ENCODE data around the gene NDUFS4. TPM values are rescaled to one million over a fixed set of nuclear protein-coding genes. Genes with fewer than 3 reads are reported as not detected.
"Not testable (repeated sequence)": the region's sequence is repeated elsewhere in the genome, so short reads cannot be mapped to it uniquely, and the experiment has no call there.

NDUFS4 gene
- total RNA-seq, 1 experiment from 2014 or later: 120 TPM

DNA sequence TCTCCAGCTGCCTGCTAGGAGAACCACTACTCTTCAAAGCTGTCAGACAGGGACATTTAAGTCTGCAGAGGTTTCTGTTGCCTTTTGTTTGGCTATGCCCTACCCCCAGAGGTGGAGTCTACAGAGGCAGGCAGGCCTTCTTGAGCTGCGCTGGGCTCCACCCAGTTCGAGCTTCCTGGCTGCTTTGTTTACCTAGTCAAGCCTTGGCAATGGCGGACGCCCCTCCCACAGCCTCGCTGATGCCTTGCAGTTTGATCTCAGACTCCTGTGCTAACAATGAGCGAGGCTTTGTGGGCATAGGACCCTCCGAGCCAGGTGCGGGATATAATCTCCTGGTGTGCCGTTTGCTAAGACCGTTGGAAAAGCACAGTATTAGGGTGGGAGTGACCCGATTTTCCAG is 104.9 kb downstream of the NDUFS4 start:
- not testable (repeated sequence) for DNase-seq (ENCODE audit: low read depth)

DNA sequence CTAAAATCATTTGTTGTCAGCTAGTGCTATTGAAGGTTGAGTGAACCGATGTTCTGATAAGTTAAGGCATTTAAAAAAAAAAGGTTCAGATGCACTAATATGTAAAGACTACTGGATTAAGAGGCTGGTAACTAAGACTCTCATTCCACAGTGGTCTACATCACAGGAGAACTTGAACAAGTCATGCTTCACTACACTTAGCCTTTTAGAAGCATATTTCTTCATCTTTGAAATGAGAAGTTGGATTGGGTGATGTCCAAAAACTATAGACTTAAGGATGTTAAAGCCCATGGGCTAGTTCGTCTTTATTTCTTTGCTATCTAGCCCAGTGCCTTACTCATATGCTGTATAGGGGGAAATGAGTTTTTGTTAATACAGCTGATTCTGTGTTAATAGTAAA is 107.2 kb downstream of the NDUFS4 start:
- no peak for DNase-seq (ENCODE audit: low read depth)

DNA sequence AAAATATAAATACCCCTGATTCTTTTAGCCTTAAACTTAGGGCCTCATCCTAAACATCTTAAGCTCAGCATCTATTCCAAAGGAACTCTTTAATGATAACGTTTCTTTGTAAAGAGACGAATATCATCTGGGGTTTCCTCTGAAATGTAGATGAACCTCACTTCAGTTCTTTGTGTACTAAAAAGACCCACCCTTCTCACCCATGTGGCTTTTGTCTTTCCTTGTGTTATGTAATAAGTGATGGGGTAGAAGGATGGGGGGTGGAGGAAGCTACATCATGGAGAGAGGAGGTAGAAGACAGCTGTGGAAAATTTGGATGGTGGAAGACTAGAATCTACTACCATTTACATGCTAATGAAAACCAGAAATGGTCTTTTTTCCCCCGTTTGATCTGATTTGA is 111.0 kb downstream of the NDUFS4 start:
- no peak for DNase-seq (ENCODE audit: low read depth)

DNA sequence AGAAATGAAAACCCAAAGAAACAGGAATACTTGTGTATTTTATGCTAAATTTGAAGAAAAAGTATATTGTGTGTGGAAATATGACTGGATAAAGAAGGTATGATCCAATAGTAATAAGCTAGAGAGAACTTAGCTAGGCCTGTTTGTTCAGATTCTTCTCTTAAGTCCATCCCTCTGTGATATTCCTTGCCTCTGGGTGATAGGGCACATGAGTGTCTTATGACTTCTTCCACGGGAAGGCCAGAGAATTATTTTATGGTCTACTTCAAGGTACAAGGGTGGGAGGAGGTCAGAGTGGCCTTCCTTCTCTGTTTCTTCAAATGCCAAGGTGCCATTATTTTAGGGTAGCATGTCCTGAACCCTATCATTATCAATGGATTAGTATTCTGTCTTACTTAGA is 113.7 kb downstream of the NDUFS4 start:
- DNase-seq (ENCODE audit: low read depth): no peak

DNA sequence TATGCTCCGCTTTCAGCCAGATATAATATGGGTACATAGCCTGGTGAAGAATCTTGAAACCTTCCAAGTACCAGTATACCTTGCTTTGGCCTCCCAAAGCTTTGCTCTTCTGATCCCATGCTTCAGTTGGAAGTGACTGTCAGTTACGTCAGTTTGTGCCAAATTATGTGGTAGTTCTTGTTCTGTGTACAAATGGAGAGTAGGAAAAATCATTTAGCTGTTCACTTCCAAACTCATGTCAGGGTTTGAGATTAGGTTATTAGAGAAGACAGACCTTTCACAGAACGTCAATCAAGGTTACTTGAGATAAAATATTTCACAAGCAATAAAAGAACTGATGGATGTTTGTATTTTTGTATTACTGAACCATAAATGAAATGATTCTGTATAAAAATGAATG is 117.2 kb downstream of the NDUFS4 start:
- DNase-seq (ENCODE audit: low read depth): no peak

DNA sequence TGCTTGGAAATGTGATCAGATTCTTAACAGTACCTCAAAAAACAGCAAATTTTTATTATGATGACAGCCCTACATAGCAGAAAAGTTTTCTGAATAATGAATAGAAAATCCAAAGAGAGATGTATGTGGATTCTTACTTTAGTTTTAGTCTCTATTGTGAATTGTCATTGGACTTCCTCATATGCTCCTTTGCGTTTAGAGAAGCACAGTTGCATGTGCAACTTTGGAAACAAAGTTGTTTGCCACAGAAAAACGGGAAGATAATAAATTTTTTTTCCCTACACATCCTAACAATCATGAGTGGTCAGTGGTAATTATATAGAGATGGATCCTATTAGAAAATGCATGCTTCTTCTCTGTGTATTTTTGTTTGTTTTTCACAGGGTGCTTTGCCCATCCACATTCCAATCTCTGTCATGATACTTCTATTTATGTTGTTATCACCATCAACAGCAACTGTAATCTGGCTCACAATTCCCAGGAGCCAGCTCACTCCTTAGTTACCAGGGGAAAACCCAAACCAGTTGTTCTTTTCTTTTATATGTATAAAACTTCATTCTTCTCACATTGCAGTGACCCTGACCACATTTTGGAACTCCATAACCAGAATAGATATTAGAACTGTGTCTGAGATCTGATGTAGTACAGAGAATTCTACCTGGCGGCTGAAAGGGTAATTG is 118.7 kb downstream of the NDUFS4 start:
- DNase-seq (ENCODE audit: low read depth): peak; percentile 19

DNA sequence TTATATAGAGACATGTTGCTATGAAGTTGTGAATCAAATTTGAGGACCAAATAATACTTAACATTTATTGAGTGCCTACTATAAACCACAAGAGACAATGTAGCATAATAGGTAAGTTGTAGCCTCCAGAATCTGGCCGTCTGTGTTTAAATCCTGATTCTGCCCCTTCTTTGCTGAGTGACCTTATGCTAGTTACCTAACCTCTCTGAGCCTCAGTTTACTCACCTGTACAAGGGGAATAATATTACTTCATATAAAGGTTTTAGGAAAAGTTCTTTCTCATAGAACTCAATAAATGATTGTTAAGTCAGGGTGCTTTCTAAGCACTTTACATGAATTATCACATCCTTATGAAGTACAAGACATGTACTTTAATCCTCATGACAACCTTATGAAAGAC is 120.6 kb downstream of the NDUFS4 start:
- no peak for DNase-seq (ENCODE audit: low read depth)

DNA sequence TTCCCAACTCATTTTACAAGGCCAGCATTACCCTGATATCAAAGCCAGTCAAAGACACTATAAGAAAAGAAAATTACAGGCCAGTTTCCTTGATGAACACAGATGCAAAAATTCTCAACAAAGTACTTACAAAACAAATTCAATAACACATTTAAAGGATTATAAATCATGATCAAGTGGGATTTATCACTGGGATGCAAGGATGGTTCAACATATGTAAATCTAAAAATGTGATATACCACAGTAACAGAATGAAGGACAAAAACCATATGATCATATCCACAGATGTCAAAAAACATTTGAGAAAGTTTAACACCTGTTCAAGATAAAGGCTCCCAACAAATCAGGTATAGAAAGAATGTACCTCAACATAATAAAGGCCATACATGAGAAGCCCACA is 130.6 kb downstream of the NDUFS4 start:
- no peak for DNase-seq (ENCODE audit: low read depth)

DNA sequence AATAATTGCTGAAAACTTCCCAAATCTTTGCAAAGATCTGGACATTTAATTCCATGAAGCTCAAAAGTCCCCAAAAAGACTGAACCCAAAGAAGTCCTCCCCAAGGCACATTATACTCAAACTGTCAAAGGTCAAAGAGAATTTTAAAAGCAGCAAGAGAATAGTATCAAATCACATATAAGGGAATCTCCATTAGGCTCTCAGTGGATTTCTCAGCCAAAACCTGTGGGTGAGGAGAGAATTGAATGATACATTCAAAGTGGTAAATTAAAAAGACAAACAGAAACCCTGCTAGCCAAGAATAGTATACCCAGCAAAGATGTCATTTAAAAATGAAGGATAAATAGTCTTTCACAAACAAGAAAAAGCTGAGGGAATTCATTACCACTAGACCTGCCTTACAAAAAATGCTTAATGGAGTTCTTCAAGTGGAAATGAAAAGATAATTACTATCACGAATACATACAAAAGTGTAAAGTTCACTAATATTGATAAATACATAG is 134.1 kb downstream of the NDUFS4 start:
- DNase-seq (ENCODE audit: low read depth): no peak

DNA sequence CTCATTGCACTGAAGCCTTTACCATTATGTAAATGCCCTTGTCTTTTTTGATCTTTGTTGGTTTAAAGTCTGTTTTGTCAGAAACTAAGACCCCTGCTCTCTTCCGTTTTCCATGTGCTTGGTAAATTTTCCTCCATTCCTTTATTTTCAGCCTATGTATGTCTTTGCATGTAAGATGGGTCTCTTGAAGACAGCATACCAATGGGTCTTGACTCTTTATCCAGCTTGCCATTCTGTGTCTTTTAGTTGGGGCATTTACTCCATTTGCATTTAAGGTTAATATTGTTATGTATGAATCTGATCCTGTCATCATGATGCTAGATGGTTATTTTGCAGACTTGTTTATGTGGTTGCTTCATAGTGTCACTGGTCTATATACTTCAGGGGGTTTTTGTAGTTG is 150.0 kb downstream of the NDUFS4 start:
- DNase-seq (ENCODE audit: low read depth): not testable (repeated sequence)

DNA sequence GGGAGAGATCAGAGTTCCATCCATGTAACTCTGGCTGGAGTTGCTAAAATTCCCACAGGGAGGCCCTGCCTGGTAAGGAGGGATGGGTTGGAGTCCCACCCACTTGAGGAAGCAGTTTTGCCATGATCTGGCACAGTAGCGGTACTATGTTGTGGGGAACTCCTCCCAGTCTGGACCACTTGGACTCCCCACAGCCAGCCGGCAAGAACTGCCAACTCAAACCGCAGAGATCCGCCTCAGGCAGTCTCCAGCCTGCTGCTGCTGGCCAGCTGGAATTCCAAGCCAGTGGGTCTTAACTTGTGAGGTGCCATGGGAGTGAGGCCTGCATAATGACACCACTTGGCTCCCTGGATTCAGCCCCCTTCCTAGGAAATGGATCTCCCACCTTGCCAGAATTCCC is 151.9 kb downstream of the NDUFS4 start:
- DNase-seq (ENCODE audit: low read depth): peak; percentile 90

DNA sequence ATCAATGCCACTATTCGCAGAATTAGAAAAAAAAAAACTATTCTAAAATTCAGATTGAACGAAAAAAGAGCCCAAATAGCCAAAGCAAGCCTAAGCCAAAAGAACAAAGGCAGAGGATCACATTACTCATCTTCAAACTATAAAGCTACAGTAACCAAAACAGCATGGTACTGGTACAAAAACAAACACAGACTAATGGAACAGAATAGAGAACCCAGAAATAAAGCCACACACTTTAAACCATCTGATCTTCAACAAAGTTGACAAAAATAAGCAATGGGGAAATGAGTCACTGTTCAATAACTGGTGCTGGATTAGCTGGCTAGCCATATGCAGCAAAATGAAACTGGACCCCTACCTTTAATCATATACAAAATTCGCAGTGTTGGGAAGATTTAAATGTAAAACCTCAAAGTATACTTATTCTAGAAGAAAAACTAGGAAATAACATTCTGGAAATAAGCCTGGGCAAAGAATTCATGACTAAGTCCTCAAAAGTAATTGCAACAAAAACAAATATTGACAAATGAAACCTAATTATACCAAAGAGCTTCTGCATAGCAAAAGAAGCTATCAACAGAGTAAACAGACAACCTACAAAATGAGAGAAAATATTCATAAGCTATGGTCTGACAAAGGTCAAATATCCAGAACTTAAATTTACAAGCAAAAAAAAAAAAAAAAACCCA is 153.7 kb downstream of the NDUFS4 start:
- peak; percentile 44 for DNase-seq (ENCODE audit: low read depth)

DNA sequence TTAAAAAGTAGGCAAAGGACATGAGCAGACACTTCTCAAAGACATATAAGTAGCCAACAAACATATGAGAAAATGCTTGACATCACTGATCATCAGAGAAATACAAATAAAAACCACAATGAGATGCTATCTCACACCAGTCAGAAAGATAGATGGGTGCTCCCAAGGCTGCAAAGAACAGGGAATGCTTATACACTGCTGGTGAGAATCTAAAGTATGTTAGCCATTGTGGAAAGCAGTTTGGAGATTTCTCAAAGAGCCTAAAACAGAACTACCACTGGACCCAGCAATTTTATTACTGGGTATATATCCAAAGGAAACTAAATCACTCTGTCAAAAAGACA is 154.2 kb downstream of the NDUFS4 start:
- DNase-seq (ENCODE audit: low read depth): peak; percentile 69

DNA sequence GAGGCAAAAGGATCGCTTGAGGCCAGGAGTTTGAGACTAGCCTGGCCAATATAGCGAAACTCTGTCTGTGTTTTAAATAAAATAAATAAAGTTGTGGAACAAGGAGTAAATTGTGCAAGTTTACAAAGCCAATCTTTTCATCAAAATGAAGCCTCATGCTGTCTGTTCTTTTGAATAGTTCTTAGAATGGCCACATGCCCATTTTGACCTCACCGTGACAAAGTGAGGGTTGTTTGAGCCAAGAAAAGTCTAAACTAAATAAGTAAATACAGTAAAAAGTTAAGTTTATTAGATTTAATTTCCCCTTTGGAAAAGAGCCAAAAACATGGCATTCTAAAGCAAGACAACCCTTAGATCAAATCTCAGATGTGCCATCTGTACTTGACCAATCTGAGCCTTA is 165.7 kb downstream of the NDUFS4 start:
- DNase-seq (ENCODE audit: low read depth): no peak

DNA sequence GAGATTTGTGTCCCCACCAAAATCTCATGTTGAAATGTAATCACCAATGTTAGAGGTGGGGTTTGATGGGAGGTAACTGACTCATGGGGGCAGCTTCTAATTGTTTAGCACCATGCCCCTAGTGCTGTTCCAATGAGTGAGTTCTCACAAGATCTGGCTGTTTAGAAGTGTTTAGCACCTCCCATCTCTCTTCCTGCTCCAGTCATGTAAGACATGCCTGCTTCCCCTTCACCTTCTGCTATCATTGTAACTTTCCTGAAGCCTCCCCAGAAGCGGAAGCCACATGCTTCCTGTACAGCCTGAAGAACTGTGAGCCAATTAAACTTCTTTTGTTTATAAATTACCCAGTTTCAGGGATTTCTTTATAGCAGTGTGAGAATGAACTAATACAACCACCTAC is 170.5 kb downstream of the NDUFS4 start:
- DNase-seq (ENCODE audit: low read depth): no peak

Other genes with a start within 250 kb of the NDUFS4 start
- gene FST, start 80.0 kb upstream of the NDUFS4 start, total RNA-seq (2014; rRNA removed; shearing (Covaris generic)): 0.99 and 6.8 TPM in 2 replicates

Data from M059J (cell line).